Kidney (tissue), 14 donors: ENCODE results near the gene MLLT1. TPM values are rescaled to one million over a fixed set of nuclear protein-coding genes. Genes with fewer than 3 reads are reported as not detected.

Experiments
- DNase-seq, 5 donors: peaks; one replicate each; pipeline ENCODE4 v3.0.0-alpha.2; 2013 to 2020
- FAIRE-seq: peaks from 2 replicates; lab custom pipeline; 2012; peaks lifted over from hg19 to GRCh38; lab: Jason Lieb, UNC
- H3K27ac ChIP-seq, 2 donors: one replicate each; pipeline ENCODE4 v1.7.0; 2013; ENCODE audit warnings: low read depth in 2 of 2, low read length in 2 of 2, inconsistent platforms in 1 of 2
- H3K27me3 ChIP-seq: one replicate; pipeline ENCODE4 v1.7.1; 2013; ENCODE audit warnings: low read length, inconsistent platforms; ENCODE audit not compliant: control insufficient read depth, insufficient read depth
- H3K36me3 ChIP-seq, 3 donors: one replicate each; pipeline versions ENCODE4 v1.7.0 to v1.7.1; 2013; ENCODE audit warnings: low read length in 3 of 3, control low read depth in 1 of 3, inconsistent platforms in 1 of 3; ENCODE audit not compliant: insufficient read depth in 3 of 3, control insufficient read depth in 2 of 3
- H3K4me1 ChIP-seq, 3 donors: one replicate each; pipeline versions ENCODE4 v1.7.0 to v1.7.1; 2013; ENCODE audit warnings: low read length in 3 of 3, inconsistent platforms in 1 of 3, low read depth in 1 of 3; ENCODE audit not compliant: control insufficient read depth in 2 of 3, insufficient read depth in 2 of 3
- H3K4me3 ChIP-seq, 3 donors: one replicate each; pipeline versions ENCODE4 v1.7.0 to v1.8.1; 2013; ENCODE audit warnings: low read length in 3 of 3, control low read depth in 1 of 3, inconsistent platforms in 1 of 3
- H3K9ac ChIP-seq, 3 donors: one replicate each; pipeline versions ENCODE4 v1.7.0 to v1.7.1; 2013; ENCODE audit warnings: low read length in 3 of 3, control low read depth in 1 of 3, inconsistent platforms in 1 of 3
- H3K9me3 ChIP-seq, 3 donors: one replicate each; pipeline versions ENCODE4 v1.7.0 to v1.7.1; 2013; ENCODE audit warnings: low read length in 3 of 3, control low read depth in 1 of 3, inconsistent platforms in 1 of 3; ENCODE audit not compliant: control insufficient read depth in 2 of 3, insufficient read depth in 1 of 3
- CTCF ChIP-seq: IDR thresholded peaks from 3 replicates; pipeline ENCODE4 v1.5.1; 2012; ENCODE audit warnings: mild to moderate bottlenecking, moderate library complexity, borderline replicate concordance; ENCODE audit not compliant: insufficient read depth; ENCODE audit errors: extremely low read depth
- intact Hi-C: fragments of 100-400 bp; cut with DNase I; formaldehyde crosslinking; loops from one replicate; pipeline ENCODE4 v1.11.1; 2022
- polyA plus RNA-seq: library from polyadenylated mRNA; stranded (reverse); fragments of 350-450 nt; fragmentation: Illumina TruSeq; extraction: RNeasy Lipid Tissue Mini Kit (QIAGEN cat#74804); gene quantifications from one replicate; pipeline ENCODE4 v1.2.3, GENCODE V29; 2014; ENCODE audit warnings: low read depth, low replicate concordance; ENCODE audit not compliant: insufficient read depth
- total RNA-seq: library from RNA; stranded (reverse); fragmentation: NEBNext Ultra II Directional; extraction: Animal tissue kit (Norgen Biotek cat#: 25700); gene quantifications from one replicate; pipeline ENCODE4 v1.2.1, GENCODE V29; 2021
- donor health status: control.
- donor health status: control.
- donor health status: control.
- donor health status: control.
- donor health status: control.
- donor health status: DM: yes; HTN: yes; CAD: no.
- donor health status: Normal renal cell carcinoma (clear cell type).

MLLT1 gene
- total and polyA plus RNA-seq, 2 donors from 2014 or later: 32.0 to 53.2 TPM

GRCh38 chr19:6218491-6219146, 61.2 kb downstream of the MLLT1 start:
- intact Hi-C loops: no loop called here

GRCh38 chr19:6217752-6218334, 61.9 kb downstream of the MLLT1 start:
- H3K27ac ChIP-seq: no peak overlapping the region
- no peaks in the 10 kb centered on the region for H3K27me3 ChIP-seq
- FAIRE-seq (no peak), DNase-seq (peak in 2 of 5 donors; percentile 38 to 74)
- H3K36me3 ChIP-seq: peaks cover 0 to 10% (median 0%) of the 10 kb centered on the region in 3 donors
- no peaks in the 10 kb centered on the region for H3K9me3 ChIP-seq
- peaks cover 0 to 32% (median 3%) of the 10 kb centered on the region in 3 donors for H3K4me1 ChIP-seq
- TF ChIP-seq CTCF: no peak
- intact Hi-C loops: no loop called here
- no peak overlapping the region for H3K4me3 ChIP-seq
- no peak overlapping the region for H3K9ac ChIP-seq

More at GRCh38 chr19:6218491-6219146, 61.2 kb downstream of the MLLT1 start:
- Histone ChIP-seq H3K36me3 (peaks cover 0 to 10% (median 0%) of the 10 kb centered on the region in 3 donors), H3K4me3 (no peak overlapping the region), H3K27me3 (no peaks in the 10 kb centered on the region), H3K9me3 (no peaks in the 10 kb centered on the region), H3K9ac (no peak overlapping the region), H3K4me1 (peaks cover 0 to 36% (median 10%) of the 10 kb centered on the region in 3 donors), H3K27ac (no peak overlapping the region)
- no peak for FAIRE-seq
- DNase-seq: peak; percentile 92 to 96 (median 93)
- TF ChIP-seq CTCF: peak; percentile 98

GRCh38 chr19:6216996-6217751, 62.6 kb downstream of the MLLT1 start:
- Histone ChIP-seq H3K27ac (no peak overlapping the region), H3K4me1 (peaks cover 0 to 30% (median 3%) of the 10 kb centered on the region in 3 donors)

More at GRCh38 chr19:6216996-6217751, 62.6 kb downstream of the MLLT1 start:
- Histone ChIP-seq H3K9me3 (no peaks in the 10 kb centered on the region), H3K36me3 (peaks cover 0 to 10% (median 0%) of the 10 kb centered on the region in 3 donors), H3K9ac (no peak overlapping the region), H3K27me3 (no peaks in the 10 kb centered on the region), H3K4me3 (peak overlapping the region in 1 of 3 donors; percentile 2)
- intact Hi-C loops: no loop called here
- peak; percentile 78 to 98 (median 96) for DNase-seq
- FAIRE-seq: no peak
- TF ChIP-seq CTCF: no peak
